ENCODE measurements around the gene MN1.

Gene MN1

GRCh38 chr22:27800250-27801201 is 1.0 kb downstream of the MN1 start:
- peak in 5 of 51 donors; percentile 40 to 78 (median 46) for DNase-seq

- DNase-seq, result peak in 6 of 51 donors; percentile 33 to 46 (median 37)
Measured at GRCh38 chr22:27799827-27800249, 1.7 kb downstream of the MN1 start.

GRCh38 chr22:27799015-27799826 is 2.3 kb downstream of the MN1 start:
- peak in 1 of 51 donors; percentile 22 for DNase-seq

- DNase-seq, result no peak
Measured at GRCh38 chr22:27798511-27799014, 3.0 kb downstream of the MN1 start.

GRCh38 chr22:27797520-27798391 is 3.8 kb downstream of the MN1 start:
- peak in 2 of 51 donors; percentile 24 to 32 for DNase-seq

- no peak for DNase-seq
Measured at GRCh38 chr22:27796829-27797519, 4.6 kb downstream of the MN1 start.

- peak in 1 of 51 donors; percentile 22 for DNase-seq
Measured at GRCh38 chr22:27795696-27796517, 5.6 kb downstream of the MN1 start.

GRCh38 chr22:27795053-27795452 is 6.5 kb downstream of the MN1 start:
- DNase-seq, result peak in 30 of 51 donors; percentile 24 to 76 (median 47)

GRCh38 chr22:27794226-27794625 is 7.3 kb downstream of the MN1 start:
- DNase-seq, result peak in 1 of 51 donors; percentile 55

- peak in 1 of 51 donors; percentile 55 for DNase-seq
Measured at GRCh38 chr22:27793576-27793975, 8.0 kb downstream of the MN1 start.

GRCh38 chr22:27792452-27793161 is 8.9 kb downstream of the MN1 start:
- peak in 1 of 51 donors; percentile 45 for DNase-seq

- no peak for DNase-seq
Measured at GRCh38 chr22:27791859-27792241, 9.7 kb downstream of the MN1 start.

GRCh38 chr22:27791159-27791858 is 10.2 kb downstream of the MN1 start:
- peak in 1 of 51 donors; percentile 62 for DNase-seq

GRCh38 chr22:27790376-27791158 is 11.0 kb downstream of the MN1 start:
- DNase-seq, result peak in 1 of 51 donors; percentile 42

GRCh38 chr22:27788500-27789288 is 12.9 kb downstream of the MN1 start:
- peak in 1 of 51 donors; percentile 23 for DNase-seq

- peak in 1 of 51 donors; percentile 45 for DNase-seq
Measured at GRCh38 chr22:27786965-27787364, 14.6 kb downstream of the MN1 start.

All from hypothalamus (tissue), 51 donors.